H1 (cell line): ENCODE measurements around the gene INSYN1. TPM values are rescaled to one million over a fixed set of nuclear protein-coding genes. Genes with fewer than 3 reads are reported as not detected.

Experiments
- CTCF ChIA-PET: fragments of 300-600 bp; sonication (Branson Sonifier 250); formaldehyde crosslinking; loops from one replicate; lab custom pipeline; 2021; ENCODE audit not compliant: partially characterized antibody; lab: Charles Lee
- POLR2A ChIA-PET: fragments of 300-600 bp; sonication (Branson Sonifier 250); formaldehyde crosslinking; loops from one replicate; lab custom pipeline; 2021; ENCODE audit warnings: inconsistent platforms; ENCODE audit not compliant: partially characterized antibody; lab: Charles Lee
- DNase-seq, 2 experiments: peaks; one replicate each; pipeline versions ENCODE4 v3.0.0 to v3.0.0-alpha.2; 2010 to 2022; ENCODE audit warnings: low spot score in 2 of 2, low read depth in 1 of 2, mixed read lengths in 1 of 2
- FAIRE-seq: peaks from 2 replicates; lab custom pipeline; 2011; peaks lifted over from hg19 to GRCh38; lab: Jason Lieb, UNC
- H2AFZ ChIP-seq: 2 replicates; pipeline ENCODE4 v1.8.1; 2012; ENCODE audit warnings: low read length, inconsistent platforms
- H2AK5ac ChIP-seq: 2 replicates; pipeline ENCODE4 v1.6.1; 2013; ENCODE audit warnings: low read depth, low read length
- H2BK120ac ChIP-seq: replicated peaks from 2 replicates; pipeline ENCODE3; 2013; ENCODE audit warnings: low read depth, low read length, inconsistent platforms
- H2BK12ac ChIP-seq: 2 replicates; pipeline ENCODE4 v1.6.1; 2013; ENCODE audit warnings: low read depth, low read length
- H2BK15ac ChIP-seq: 2 replicates; pipeline ENCODE4 v1.6.1; 2013; ENCODE audit warnings: low read length
- H2BK20ac ChIP-seq: 2 replicates; pipeline ENCODE4 v1.6.1; 2013; ENCODE audit warnings: low read length
- H2BK5ac ChIP-seq: 2 replicates; pipeline ENCODE4 v1.6.1; 2013; ENCODE audit warnings: low read depth, low read length
- H3K14ac ChIP-seq: 2 replicates; pipeline ENCODE4 v1.6.1; 2013; ENCODE audit warnings: inconsistent platforms; ENCODE audit not compliant: insufficient read length
- H3K18ac ChIP-seq: 2 replicates; pipeline ENCODE4 v1.6.1; 2013; ENCODE audit warnings: low read length; ENCODE audit errors: extremely low read depth
- H3K23ac ChIP-seq: 2 replicates; pipeline ENCODE4 v1.6.1; 2013; ENCODE audit warnings: inconsistent platforms; ENCODE audit not compliant: insufficient read length
- H3K23me2 ChIP-seq: 2 replicates; pipeline ENCODE4 v1.6.1; 2013; ENCODE audit warnings: low read depth, low read length
- H3K27ac ChIP-seq: 2 replicates; pipeline ENCODE4 v1.6.1; 2011; ENCODE audit warnings: low read depth, low read length, inconsistent platforms
- H3K27me3 ChIP-seq, 4 experiments: replicated peaks in 1 of 4; 1 replicate in 1 of 4; 2 replicates in 3 of 4; pipeline versions ENCODE4 v1.6.1 to v1.8.1; 2011 to 2013; ENCODE audit warnings: low read length in 3 of 4, mild to moderate bottlenecking in 3 of 4, inconsistent platforms in 2 of 4, mixed read lengths in 2 of 4, moderate library complexity in 1 of 4; ENCODE audit not compliant: control insufficient read depth in 3 of 4, insufficient read depth in 3 of 4; ENCODE audit errors: extremely low read depth in 1 of 4
- H3K36me3 ChIP-seq, 4 experiments: 2 replicates each; pipeline versions ENCODE4 v1.6.1 to v1.8.1; 2011 to 2013; ENCODE audit warnings: mild to moderate bottlenecking in 4 of 4, low read length in 3 of 4, moderate library complexity in 2 of 4, control low read depth in 1 of 4, inconsistent platforms in 1 of 4; ENCODE audit not compliant: insufficient read depth in 4 of 4, control insufficient read depth in 2 of 4
- H3K4ac ChIP-seq: replicated peaks from 2 replicates; pipeline ENCODE3; 2013; ENCODE audit warnings: low read length, low read depth, mixed read lengths, inconsistent platforms; ENCODE audit not compliant: insufficient read length
- H3K4me1 ChIP-seq, 4 experiments: replicated peaks in 1 of 4; 1 replicate in 1 of 4; 2 replicates in 3 of 4; pipeline versions ENCODE4 v1.6.1 to v1.8.1; 2011 to 2013; ENCODE audit warnings: low read length in 3 of 4, inconsistent platforms in 2 of 4, mixed read lengths in 1 of 4; ENCODE audit not compliant: insufficient read depth in 4 of 4, control insufficient read depth in 3 of 4
- H3K4me2 ChIP-seq, 2 experiments: 2 replicates each; pipeline versions ENCODE4 v1.6.1 to v1.8.1; 2011 to 2013; ENCODE audit warnings: low read depth in 2 of 2, low read length in 2 of 2, control low read depth in 1 of 2, inconsistent platforms in 1 of 2, mild to moderate bottlenecking in 1 of 2; ENCODE audit not compliant: insufficient read depth in 1 of 2
- H3K4me3 ChIP-seq, 4 experiments: fragments of 200-600, 300-600 bp in 1 of 4; sonication (generic), shearing (Covaris generic), sonication (Bioruptor Twin) in 1 of 4; 2 replicates each; pipeline versions ENCODE4 v1.5.1 to v1.8.1; 2011 to 2016; ENCODE audit warnings: low read length in 4 of 4, low read depth in 3 of 4, control low read depth in 2 of 4, inconsistent platforms in 2 of 4, mild to moderate bottlenecking in 2 of 4, mixed read lengths in 1 of 4, moderate library complexity in 1 of 4; ENCODE audit not compliant: insufficient read depth in 2 of 4; ENCODE audit errors: extremely low read depth in 1 of 4
- H3K56ac ChIP-seq: replicated peaks from 2 replicates; pipeline ENCODE3; 2013; ENCODE audit warnings: low read depth, mild to moderate bottlenecking, mixed read lengths, low read length, inconsistent platforms; ENCODE audit not compliant: insufficient read length
- H3K79me1 ChIP-seq: 2 replicates; pipeline ENCODE4 v1.6.1; 2013; ENCODE audit warnings: low read depth, low read length, control low read depth
- H3K79me2 ChIP-seq, 2 experiments: 2 replicates each; pipeline versions ENCODE4 v1.6.1 to v1.8.1; 2012 to 2013; ENCODE audit warnings: low read length in 2 of 2, mild to moderate bottlenecking in 2 of 2, inconsistent platforms in 1 of 2; ENCODE audit not compliant: insufficient read depth in 2 of 2, control insufficient read depth in 1 of 2
- H3K9ac ChIP-seq, 4 experiments: replicated peaks in 1 of 4; 1 replicate in 1 of 4; 2 replicates in 3 of 4; pipeline versions ENCODE4 v1.6.1 to v1.8.1; 2011 to 2013; ENCODE audit warnings: low read depth in 3 of 4, low read length in 3 of 4, control low read depth in 2 of 4, mild to moderate bottlenecking in 2 of 4, moderate library complexity in 2 of 4, inconsistent platforms in 1 of 4; ENCODE audit errors: extremely low read depth in 1 of 4
- H3K9me3 ChIP-seq, 2 experiments: 2 replicates each; pipeline versions ENCODE4 v1.6.1 to v1.8.1; 2012 to 2013; ENCODE audit warnings: mild to moderate bottlenecking in 2 of 2, moderate library complexity in 2 of 2, control low read depth in 1 of 2, inconsistent platforms in 1 of 2, low read depth in 1 of 2, low read length in 1 of 2, mixed read lengths in 1 of 2; ENCODE audit not compliant: insufficient read depth in 2 of 2
- H4K20me1 ChIP-seq, 2 experiments: replicated peaks in 1 of 2; 2 replicates each; pipeline versions ENCODE3 to v1.8.1; 2011 to 2013; ENCODE audit warnings: inconsistent platforms in 2 of 2, low read length in 2 of 2, mild to moderate bottlenecking in 1 of 2; ENCODE audit not compliant: insufficient read depth in 2 of 2, control insufficient read depth in 1 of 2
- H4K5ac ChIP-seq: 2 replicates; pipeline ENCODE4 v1.6.1; 2013; ENCODE audit warnings: low read length, low read depth, mixed read lengths, inconsistent platforms; ENCODE audit not compliant: insufficient read length
- H4K8ac ChIP-seq: 2 replicates; pipeline ENCODE4 v1.8.0; 2013; ENCODE audit warnings: mild to moderate bottlenecking, moderate library complexity, low read length, inconsistent platforms; ENCODE audit not compliant: insufficient read depth; ENCODE audit errors: extremely low read depth
- H4K91ac ChIP-seq: replicated peaks from 2 replicates; pipeline ENCODE3; 2013; ENCODE audit warnings: low read length, mixed read lengths, inconsistent platforms; ENCODE audit not compliant: insufficient read length
- BCL11A ChIP-seq, 2 experiments: IDR thresholded peaks; one replicate each; pipeline ENCODE4 v1.6.1; 2011; ENCODE audit warnings: low read depth in 2 of 2, low read length in 2 of 2, mild to moderate bottlenecking in 2 of 2
- CTBP2 ChIP-seq: IDR thresholded peaks from 2 replicates; pipeline ENCODE4 v1.7.0; 2011; ENCODE audit warnings: borderline replicate concordance, mild to moderate bottlenecking, moderate library complexity, mixed read lengths, low read length; ENCODE audit not compliant: insufficient read depth, insufficient read length
- FOSL1 ChIP-seq: IDR thresholded peaks from 2 replicates; pipeline ENCODE4 v1.6.1; 2011; ENCODE audit warnings: mild to moderate bottlenecking, low read depth, low read length, moderate library complexity; ENCODE audit not compliant: insufficient read depth
- GABPA ChIP-seq: IDR thresholded peaks from 2 replicates; pipeline ENCODE4 v1.6.1; 2011; ENCODE audit warnings: mild to moderate bottlenecking, low read length, moderate library complexity, borderline replicate concordance; ENCODE audit not compliant: insufficient read depth
- JUND ChIP-seq: IDR thresholded peaks from 2 replicates; pipeline ENCODE4 v1.6.1; 2011; ENCODE audit warnings: mild to moderate bottlenecking, improper control_type of control experiment, low read length
- NRF1 ChIP-seq: IDR thresholded peaks from 2 replicates; pipeline ENCODE4 v1.6.1; 2011; ENCODE audit warnings: mild to moderate bottlenecking, low read depth, low read length, improper control_type of control experiment
- PHF8 ChIP-seq: fragments of 200-600 bp; sonication (generic); conservative IDR thresholded peaks from 2 replicates; pipeline ENCODE4 v1.7.1; 2012; ENCODE audit warnings: low read depth, mild to moderate bottlenecking, inconsistent platforms, low read length, moderate library complexity
- RXRA ChIP-seq: IDR thresholded peaks from 2 replicates; pipeline ENCODE4 v1.6.1; 2011; ENCODE audit warnings: low read depth, mild to moderate bottlenecking, low read length, moderate library complexity; ENCODE audit not compliant: insufficient read depth
- SIN3A ChIP-seq, 2 experiments: IDR thresholded peaks in 1 of 2; conservative IDR thresholded peaks in 1 of 2; 2 replicates each; pipeline ENCODE4 v1.6.1; 2011 to 2012; ENCODE audit warnings: low read length in 2 of 2, improper control_type of control experiment in 1 of 2, low read depth in 1 of 2, mild to moderate bottlenecking in 1 of 2
- TAF7 ChIP-seq: optimal IDR thresholded peaks from 2 replicates; pipeline ENCODE3; 2011; ENCODE audit warnings: low read depth, mild to moderate bottlenecking, inconsistent platforms, low read length, moderate library complexity, borderline replicate concordance
- WGBS, 2 experiments: shearing (Covaris generic) in 1 of 2; methylation state at CpG; one replicate each; pipeline versions ENCODE4 v1.1.6 to v1.1.7; 2013 to 2015; ENCODE audit warnings: low lambda C conversion rate in 2 of 2, mixed read lengths in 2 of 2, inconsistent platforms in 1 of 2, low coverage in 1 of 2, missing lambda C conversion rate in 1 of 2; ENCODE audit not compliant: insufficient replicate concordance in 2 of 2, insufficient coverage in 1 of 2, insufficient read length in 1 of 2; ENCODE audit errors: extremely low coverage in 1 of 2, missing lambda C conversion rate in 1 of 2; 5-methylcytosine and 5-hydroxymethylcytosine counted together
- polyA plus RNA-seq, 7 experiments: library from polyadenylated mRNA; depleted of rRNA in 3 of 7; stranded (reverse) in 5 of 7; unstranded in 2 of 7; fragments of >200 nt in 5 of 7; fragments of 200-250 nt in 2 of 7; gene quantifications; 1 replicate in 5 of 7; 2 replicates in 1 of 7; 4 replicates in 1 of 7; pipeline versions ENCODE4 v1.2.1 to v1.2.3, GENCODE V29; 2011 to 2013; ENCODE audit warnings: missing spikeins in 2 of 7, mixed read lengths in 2 of 7
- total RNA-seq: library from RNA; stranded (reverse); fragmentation: NEBNext Ultra II Directional; extraction: Animal tissue kit (Norgen Biotek cat#: 25700); gene quantifications from 2 replicates; pipeline ENCODE4 v1.2.1, GENCODE V29; 2021

INSYN1 gene
- total and polyA plus RNA-seq, 2 of the 8 experiments (the other 6 are each of a cell fraction or from before 2014, with no cell fraction given), result 7.2 to 10.2 TPM

- Histone ChIP-seq H2BK5ac (no peak overlapping the region), H3K27ac (no peak overlapping the region), H2BK120ac (no peak overlapping the region), H4K91ac (no peak overlapping the region), H2AFZ (0 out of 2 replicates have a peak overlapping the region, but pooled peaks have one; percentile 12), H3K36me3 (no peaks in the 10 kb centered on the region), H3K9me3 (no peaks in the 10 kb centered on the region), H2BK15ac (no peak overlapping the region), H4K20me1 (no peaks in the 10 kb centered on the region), H3K23ac (no peak overlapping the region), H3K9ac (no peak overlapping the region), H3K56ac (no peak overlapping the region), H3K18ac (no peak overlapping the region; the same call in 1 of the 2 replicates), H2AK5ac (no peak overlapping the region), H3K4me1 (peaks cover 11 to 27% (median 19%) of the 10 kb centered on the region in 4 experiments), H2BK12ac (no peak overlapping the region), H3K14ac (no peak overlapping the region), H4K8ac (no peak overlapping the region), H2BK20ac (no peak overlapping the region), H3K79me2 (no peaks in the 10 kb centered on the region), H4K5ac (no peak overlapping the region), H3K4ac (no peak overlapping the region), H3K23me2 (peaks cover 16% of the 10 kb centered on the region; the same call in 1 of the 2 replicates), H3K4me3 (peak overlapping the region; percentile 43 to 87 (median 60)), H3K27me3 (peaks cover 0 to 24% (median 13%) of the 10 kb centered on the region in 4 experiments; a peak in 6 of 7 replicates), H3K79me1 (no peaks in the 10 kb centered on the region), H3K4me2 (peak overlapping the region; percentile 85 to 96)
- peak in 1 of 2 experiments; percentile 65 for DNase-seq
- ChIA-PET CTCF (interaction anchor here (0.6 to 9.4 kb wide), 5 partner anchors 20 to 222 kb away, joined by 3 to 45 read pairs (median 3); no protein-coding TSS in a partner anchor), POLR2A (interaction anchor here (1.2 to 1.7 kb wide), 2 partner anchors 19 to 119 kb away, joined by 3 to 6 read pairs; partner anchors contain the start of gene NPTN)
- 2% methylated on average over 13 of the region's 79 CpGs; no CpG with 5 or more reads in 1 of the 2 experiments for WGBS, 2 experiments
- FAIRE-seq, result no peak
- TF ChIP-seq TAF7 (no peak), CTBP2 (no peak), PHF8 (peak; percentile 10; the same call in 1 of the 2 replicates), SIN3A (conservative IDR thresholded peaks at IDR 0.05 in 1 of 2, IDR thresholded peaks at IDR 0.05 in 1 of 2; ENCODE audit: low read depth in 1 of 2, low read length in 2 of 2) (peak in 1 of 2 experiments; percentile 38; a peak in 2 of 4 replicates), GABPA (no peak), NRF1 (no peak), RXRA (no peak), BCL11A (IDR thresholded peaks at IDR 0.05; ENCODE audit: low read depth in 2 of 2, low read length in 2 of 2) (no peak), FOSL1 (no peak), JUND (no peak)
Observed at GRCh38 chr15:73751899-73752805, 999 bp downstream of the INSYN1 start.
